T-helper 17 cell (primary cell): ENCODE data around the gene SLAMF1. TPM values are rescaled to one million over a fixed set of nuclear protein-coding genes. Genes with fewer than 3 reads are reported as not detected.
A peak's percentile ranks its signal among the peaks of the same experiment; 100 is the strongest.
"Not testable (repeated sequence)": the region's sequence is repeated elsewhere in the genome, so short reads cannot be mapped to it uniquely, and the experiment has no call there.

Experiments
- ATAC-seq: fragments of 150-1000 bp; cut with Tn5 transposase; 2 replicates; pipeline ENCODE4 v1.10.0; 2021; ENCODE audit warnings: mild to moderate bottlenecking, moderate library complexity
- DNase-seq, 3 donors: peaks; one replicate each; pipeline versions ENCODE4 v3.0.0 to v3.0.0-alpha.2; 2020 to 2021
- H3K9me3 ChIP-seq: one replicate; pipeline ENCODE4 v1.7.0; 2013; ENCODE audit warnings: low read length, mild to moderate bottlenecking; ENCODE audit not compliant: control insufficient read depth, poor library complexity, severe bottlenecking
- H3K27ac Mint-ChIP-seq: one replicate; pipeline ENCODE4 v1.8.0; 2022; ENCODE audit warnings: mild to moderate bottlenecking, moderate library complexity, mixed read lengths
- H3K27me3 Mint-ChIP-seq: one replicate; pipeline ENCODE4 v1.8.0; 2022; ENCODE audit warnings: mixed read lengths
- H3K36me3 Mint-ChIP-seq: one replicate; pipeline ENCODE4 v1.8.0; 2022; ENCODE audit warnings: low read depth, mixed read lengths
- H3K4me1 Mint-ChIP-seq: one replicate; pipeline ENCODE4 v1.8.0; 2022; ENCODE audit warnings: mild to moderate bottlenecking, mixed read lengths
- H3K4me3 Mint-ChIP-seq: one replicate; pipeline ENCODE4 v1.8.0; 2022; ENCODE audit warnings: mild to moderate bottlenecking, moderate library complexity, mixed read lengths
- total RNA-seq, 4 donors: library from RNA in 2 of 4; stranded (reverse) in 2 of 4; gene quantifications; one replicate each; pipeline ENCODE4 v1.2.3 and lab custom pipeline; 2022 to 2026

Gene SLAMF1
- total RNA-seq, result 10 to 100 TPM; 67.8 to 70.6 TPM
- total RNA-seq (lab: John Stamatoyannopoulos, UW), result 85.1 to 97.4 reads per million in 2 donors

GRCh38 chr1:160646711-160647328, at the start of gene SLAMF1:
Gene SLAMF1 (minus strand): TSS chr1:160647044. CDS start chr1:160646945, 99 bp downstream.
- Mint-ChIP-seq H3K27me3 (no peaks in the 10 kb centered on the region), H3K4me1 (peaks cover 64% of the 10 kb centered on the region), H3K4me3 (peak within 1 kb of the TSS; percentile 99), H3K36me3 (peaks cover 15% of the 10 kb centered on the region), H3K27ac (peak within 1 kb of the TSS; percentile 99)
- peak in 1 of 3 donors; percentile 27 for DNase-seq
- ATAC-seq, result peak; percentile 76
- peaks cover 15% of the 10 kb centered on the region for H3K9me3 ChIP-seq

DNA sequence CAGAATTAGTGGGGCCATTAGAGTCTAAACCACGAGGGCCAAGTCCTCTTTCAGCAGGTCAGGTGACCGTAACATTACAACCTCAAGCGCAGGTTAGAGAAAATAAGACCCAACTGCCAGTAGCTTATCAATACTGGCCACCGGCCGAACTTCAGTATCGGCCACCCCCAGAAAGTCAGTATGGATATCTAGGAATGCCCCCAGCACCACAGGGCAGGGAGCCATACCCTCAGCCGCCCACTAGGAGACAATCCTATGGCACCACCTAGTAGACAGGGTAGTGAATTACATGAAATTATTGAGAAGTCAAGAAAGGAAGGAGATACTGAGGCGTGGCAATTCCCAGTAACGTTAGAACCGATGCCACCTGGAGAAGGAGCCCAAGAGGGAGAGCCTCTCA, 45.5 kb upstream of the SLAMF1 start:
- not testable (repeated sequence) for H3K36me3 Mint-ChIP-seq, H3K4me3 Mint-ChIP-seq
- H3K27ac Mint-ChIP-seq, result peak overlapping the region; percentile 90

DNA sequence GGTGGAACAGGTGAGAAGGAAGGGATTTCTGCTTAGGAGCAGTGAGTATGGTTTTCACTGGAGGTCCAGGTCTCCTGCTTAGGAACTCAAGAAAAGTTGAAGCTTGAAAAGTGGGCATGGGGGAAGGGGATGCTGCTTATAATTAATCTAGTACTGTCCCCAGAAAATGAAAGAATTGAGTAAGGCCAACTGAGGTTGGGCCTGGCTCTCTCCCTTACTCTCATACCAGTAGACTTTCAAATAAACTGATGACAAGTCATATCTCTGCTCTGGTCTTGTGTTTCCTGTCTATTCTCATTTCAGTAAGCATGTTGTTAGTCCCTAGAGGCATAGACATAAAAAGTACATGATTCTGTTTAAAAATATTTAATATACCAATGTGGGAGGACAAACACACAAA, 38.4 kb upstream of the SLAMF1 start:
- no peak for DNase-seq
- H3K9me3 ChIP-seq, result no peaks in the 10 kb centered on the region
- Mint-ChIP-seq H3K27ac (peak overlapping the region; percentile 96), H3K27me3 (no peaks in the 10 kb centered on the region), H3K4me3 (peak overlapping the region; percentile 70), H3K4me1 (peaks cover 70% of the 10 kb centered on the region), H3K36me3 (peaks cover 7% of the 10 kb centered on the region)
- peak; percentile 26 for ATAC-seq

More for the DNA sequence above, 45.5 kb upstream of the SLAMF1 start:
- not testable (repeated sequence) for DNase-seq, ATAC-seq, H3K27me3 Mint-ChIP-seq, H3K9me3 ChIP-seq
- H3K4me1 Mint-ChIP-seq, result peaks cover 49% of the 10 kb centered on the region

- H3K4me1 Mint-ChIP-seq, result peaks cover 60% of the 10 kb centered on the region
- DNase-seq (no peak), ATAC-seq (peak; percentile 32)
- H3K27ac Mint-ChIP-seq, result peak overlapping the region; percentile 96
- H3K4me3 Mint-ChIP-seq, result peak overlapping the region; percentile 70
- H3K9me3 ChIP-seq, result no peaks in the 10 kb centered on the region
- H3K36me3 Mint-ChIP-seq, result peaks cover 11% of the 10 kb centered on the region
- H3K27me3 Mint-ChIP-seq, result no peaks in the 10 kb centered on the region
These were observed 36.4 kb upstream of the SLAMF1 start for GRCh38 chr1:160682983-160683865.

GRCh38 chr1:160681891-160682140, 35.0 kb upstream of the SLAMF1 start:
- peak; percentile 37 for ATAC-seq
- DNase-seq, result no peak
- H3K4me1 Mint-ChIP-seq, result peaks cover 60% of the 10 kb centered on the region

GRCh38 chr1:160681066-160681890, 34.4 kb upstream of the SLAMF1 start:
- peak; percentile 70 to 87 (median 75) for DNase-seq
- H3K9me3 ChIP-seq, result no peaks in the 10 kb centered on the region
- peak overlapping the region; percentile 96 for H3K27ac Mint-ChIP-seq
- no peak overlapping the region for H3K4me3 Mint-ChIP-seq
- ATAC-seq, result peak; percentile 90
- peaks cover 58% of the 10 kb centered on the region for H3K4me1 Mint-ChIP-seq
- H3K27me3 Mint-ChIP-seq, result no peaks in the 10 kb centered on the region
- peaks cover 15% of the 10 kb centered on the region for H3K36me3 Mint-ChIP-seq

More at GRCh38 chr1:160681891-160682140, 35.0 kb upstream of the SLAMF1 start:
- no peaks in the 10 kb centered on the region for H3K9me3 ChIP-seq
- Mint-ChIP-seq H3K36me3 (peaks cover 15% of the 10 kb centered on the region), H3K4me3 (peak overlapping the region; percentile 62), H3K27ac (peak overlapping the region; percentile 96), H3K27me3 (no peaks in the 10 kb centered on the region)

GRCh38 chr1:160680399-160680798, 33.6 kb upstream of the SLAMF1 start:
- Mint-ChIP-seq H3K27me3 (no peaks in the 10 kb centered on the region), H3K36me3 (peaks cover 15% of the 10 kb centered on the region), H3K4me3 (no peak overlapping the region), H3K27ac (peak overlapping the region; percentile 96), H3K4me1 (peaks cover 58% of the 10 kb centered on the region)
- ATAC-seq (no peak), DNase-seq (no peak)
- H3K9me3 ChIP-seq, result no peaks in the 10 kb centered on the region

DNA sequence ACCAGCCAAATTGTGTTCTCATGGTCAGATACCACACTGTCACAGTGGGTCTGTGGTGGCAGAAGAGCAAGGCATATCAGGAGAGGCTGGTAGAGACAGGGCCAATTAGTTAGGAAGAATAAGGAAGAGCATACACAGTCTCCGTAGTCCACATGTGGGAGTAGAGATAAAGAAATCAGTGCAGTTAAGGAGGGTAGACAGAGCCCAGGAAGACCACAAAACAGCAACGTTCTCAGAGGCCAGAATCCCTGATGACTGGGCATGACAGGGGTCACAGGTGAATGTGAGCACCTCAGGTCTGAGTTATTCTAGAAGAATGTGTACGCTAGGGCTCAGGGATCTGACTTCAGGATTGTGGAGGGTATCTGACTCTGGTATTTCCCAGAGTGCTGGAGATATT, 33.0 kb upstream of the SLAMF1 start:
- DNase-seq, result no peak
- Mint-ChIP-seq H3K4me3 (no peak overlapping the region), H3K36me3 (peaks cover 15% of the 10 kb centered on the region), H3K27me3 (no peaks in the 10 kb centered on the region), H3K27ac (peak overlapping the region; percentile 96), H3K4me1 (peaks cover 54% of the 10 kb centered on the region)
- ATAC-seq, result no peak
- H3K9me3 ChIP-seq, result no peaks in the 10 kb centered on the region

DNA sequence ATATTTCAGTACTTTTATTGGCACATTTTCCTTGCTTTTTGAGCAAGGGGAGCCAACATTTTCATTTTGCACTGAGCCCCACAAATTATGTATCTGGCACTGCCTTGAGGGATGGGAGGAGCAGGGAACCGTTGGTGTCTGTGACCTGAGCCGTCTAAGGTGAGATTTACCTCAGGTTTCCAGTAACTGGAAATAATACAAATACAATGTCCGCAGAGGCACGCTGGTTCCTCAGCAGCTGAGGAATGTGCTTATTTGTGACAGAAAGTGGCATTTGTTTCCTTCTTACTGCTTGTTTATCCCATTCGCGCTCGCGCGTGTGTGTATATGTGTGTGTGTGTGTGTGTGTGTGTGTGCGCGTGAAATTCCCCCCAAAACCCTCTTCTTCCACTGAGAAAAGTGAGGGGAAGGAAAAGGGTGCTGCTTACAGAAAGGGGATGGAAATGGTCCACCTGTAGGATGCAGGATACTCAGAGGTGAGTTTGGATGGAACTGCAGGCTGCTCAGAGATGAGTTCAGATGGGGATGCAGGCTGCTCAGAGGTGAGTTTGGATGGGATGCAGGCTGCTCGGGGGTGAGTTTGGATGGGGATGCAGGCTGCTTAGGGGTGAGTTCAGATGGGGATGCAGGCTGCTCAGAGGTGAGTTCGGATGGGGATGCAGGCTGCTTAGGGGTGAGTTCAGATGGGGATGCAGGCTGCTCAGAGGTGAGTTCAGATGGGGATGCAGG, 30.2 kb upstream of the SLAMF1 start:
- Mint-ChIP-seq H3K27me3 (no peaks in the 10 kb centered on the region), H3K27ac (peak overlapping the region; percentile 96), H3K36me3 (peaks cover 13% of the 10 kb centered on the region), H3K4me1 (peaks cover 30% of the 10 kb centered on the region), H3K4me3 (no peak overlapping the region)
- DNase-seq (no peak), ATAC-seq (no peak)
- no peaks in the 10 kb centered on the region for H3K9me3 ChIP-seq

- H3K27ac Mint-ChIP-seq, result no peak overlapping the region
- H3K9me3 ChIP-seq, result no peaks in the 10 kb centered on the region
- H3K4me1 Mint-ChIP-seq, result peaks cover 23% of the 10 kb centered on the region
- H3K27me3 Mint-ChIP-seq, result no peaks in the 10 kb centered on the region
- no peak overlapping the region for H3K4me3 Mint-ChIP-seq
- ATAC-seq (peak; percentile 81), DNase-seq (peak; percentile 44 to 65 (median 53))
- H3K36me3 Mint-ChIP-seq, result peaks cover 11% of the 10 kb centered on the region
These were observed 29.0 kb upstream of the SLAMF1 start for GRCh38 chr1:160675641-160676410.

DNA sequence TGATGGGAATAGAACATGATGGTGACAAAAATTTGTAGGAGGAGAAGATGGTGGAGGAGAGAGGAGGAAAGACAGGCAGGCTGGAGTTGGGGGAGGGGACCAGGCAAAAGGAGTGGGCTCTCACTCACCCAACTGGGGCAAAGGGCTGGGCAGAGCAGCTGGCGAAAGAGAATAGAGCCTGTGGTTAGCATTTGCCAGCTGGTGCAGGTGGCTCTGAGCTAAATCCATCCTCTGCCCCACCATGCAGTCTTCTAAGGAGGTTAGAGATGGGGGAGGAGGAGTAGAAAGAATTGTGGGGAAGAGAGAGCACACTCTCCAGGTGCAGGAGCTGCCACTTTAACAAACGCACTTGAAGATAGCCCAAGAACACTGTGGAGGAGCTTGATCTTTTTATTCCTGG, 27.6 kb upstream of the SLAMF1 start:
- DNase-seq (no peak), ATAC-seq (no peak)
- Mint-ChIP-seq H3K27ac (no peak overlapping the region), H3K4me1 (peaks cover 21% of the 10 kb centered on the region), H3K36me3 (peaks cover 9% of the 10 kb centered on the region), H3K27me3 (no peaks in the 10 kb centered on the region), H3K4me3 (no peak overlapping the region)
- no peaks in the 10 kb centered on the region for H3K9me3 ChIP-seq
